ENCODE data around the gene MIEF2. TPM values are rescaled to one million over a fixed set of nuclear protein-coding genes. Genes with fewer than 3 reads are reported as not detected.

MIEF2 gene
- total RNA-seq, 2 experiments from 2014 or later, result 14.0 to 14.7 TPM

DNA sequence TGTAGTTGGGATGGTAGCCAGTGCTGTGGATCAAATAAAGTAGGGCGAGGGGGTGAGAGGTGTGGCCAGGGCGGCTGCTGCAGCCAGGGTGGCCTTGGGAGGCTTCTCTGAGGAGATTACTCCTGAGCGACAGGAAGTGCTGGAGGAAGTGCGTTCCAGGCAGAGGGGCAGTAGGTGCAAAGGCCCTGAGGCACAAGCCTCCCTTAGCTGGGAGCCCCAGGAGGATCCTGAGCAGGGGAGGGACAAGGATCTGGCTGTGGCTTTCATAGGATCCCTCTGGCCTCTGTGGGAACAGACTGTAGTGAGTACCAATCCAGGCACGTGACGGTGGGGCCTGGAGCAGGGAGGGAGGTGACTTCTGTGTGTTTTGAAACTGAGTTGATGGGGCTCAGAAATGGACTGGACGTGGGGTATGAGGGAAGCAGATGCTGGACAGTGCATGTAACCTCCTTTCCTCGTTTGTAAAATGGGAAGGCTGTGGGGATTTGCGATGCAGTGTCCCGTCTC, 32.2 kb upstream of the MIEF2 start:
- Mint-ChIP-seq H3K9me3 (no peaks in the 10 kb centered on the region), H3K4me3 (no peak overlapping the region), H3K27ac (peak overlapping the region; percentile 49), H3K27me3 (no peaks in the 10 kb centered on the region), H3K4me1 (peaks cover 17% of the 10 kb centered on the region), H3K36me3 (no peaks in the 10 kb centered on the region)
- POLR2A ChIA-PET, result no interaction called here
- DNase-seq (no peak), ATAC-seq (ENCODE audit: low read depth) (no peak)

DNA sequence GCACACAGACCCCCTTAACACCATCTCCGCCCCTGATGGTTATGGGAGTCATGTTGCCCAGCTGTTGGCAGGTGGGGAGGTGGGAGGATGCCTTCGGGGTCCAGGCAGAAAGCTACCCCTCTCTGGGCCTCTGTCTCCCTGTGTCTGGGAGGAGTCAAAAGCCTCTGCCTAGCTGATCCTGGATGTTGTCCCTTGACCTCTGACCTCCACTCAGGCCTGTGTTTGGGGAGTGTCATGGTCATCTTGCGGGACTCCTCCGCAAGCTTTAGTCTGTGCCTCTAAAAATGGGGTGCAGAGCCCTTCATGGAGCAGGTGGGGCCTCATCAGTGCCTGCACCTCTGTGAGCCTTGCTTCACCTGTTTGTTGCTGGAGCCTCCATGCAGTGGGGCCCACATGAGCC, 31.2 kb upstream of the MIEF2 start:
- no peak overlapping the region for H3K27ac Mint-ChIP-seq
- no peaks in the 10 kb centered on the region for H3K36me3 Mint-ChIP-seq
- POLR2A ChIA-PET, result interaction anchor here (0.8 kb wide), 1 partner anchor 8 kb away, joined by 3 read pairs; no protein-coding TSS in a partner anchor
- no peak overlapping the region for H3K4me3 Mint-ChIP-seq
- no peaks in the 10 kb centered on the region for H3K9me3 Mint-ChIP-seq
- H3K27me3 Mint-ChIP-seq, result no peaks in the 10 kb centered on the region
- DNase-seq, result no peak
- peaks cover 17% of the 10 kb centered on the region for H3K4me1 Mint-ChIP-seq
- no peak for ATAC-seq (ENCODE audit: low read depth)

DNA sequence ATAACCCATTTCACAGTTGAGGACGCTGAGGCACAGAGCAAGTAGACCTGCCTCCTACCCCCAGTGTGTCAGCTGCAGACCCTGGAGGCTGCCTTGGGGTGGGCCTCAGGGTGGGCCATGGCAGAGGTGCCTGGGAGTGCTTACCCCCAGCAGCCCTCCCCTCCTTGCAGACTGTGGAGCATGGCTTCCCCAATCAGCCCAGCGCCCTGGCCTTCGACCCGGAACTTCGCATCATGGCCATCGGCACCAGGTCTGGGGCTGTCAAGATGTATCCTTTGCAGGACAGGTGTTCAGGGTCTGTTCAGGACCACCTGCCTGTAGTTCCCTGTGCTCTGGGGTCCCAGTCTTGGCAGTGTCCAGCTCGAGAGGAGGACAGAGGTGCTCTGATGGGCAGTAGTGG, 30.7 kb upstream of the MIEF2 start:
- DNase-seq (no peak), ATAC-seq (ENCODE audit: low read depth) (no peak)
- no peaks in the 10 kb centered on the region for H3K9me3 Mint-ChIP-seq
- H3K36me3 Mint-ChIP-seq, result no peaks in the 10 kb centered on the region
- H3K4me1 Mint-ChIP-seq, result peaks cover 17% of the 10 kb centered on the region
- H3K27ac Mint-ChIP-seq, result no peak overlapping the region
- H3K4me3 Mint-ChIP-seq, result no peak overlapping the region
- POLR2A ChIA-PET, result interaction anchor here (0.8 kb wide), 1 partner anchor 8 kb away, joined by 3 read pairs; no protein-coding TSS in a partner anchor
- H3K27me3 Mint-ChIP-seq, result no peaks in the 10 kb centered on the region

DNA sequence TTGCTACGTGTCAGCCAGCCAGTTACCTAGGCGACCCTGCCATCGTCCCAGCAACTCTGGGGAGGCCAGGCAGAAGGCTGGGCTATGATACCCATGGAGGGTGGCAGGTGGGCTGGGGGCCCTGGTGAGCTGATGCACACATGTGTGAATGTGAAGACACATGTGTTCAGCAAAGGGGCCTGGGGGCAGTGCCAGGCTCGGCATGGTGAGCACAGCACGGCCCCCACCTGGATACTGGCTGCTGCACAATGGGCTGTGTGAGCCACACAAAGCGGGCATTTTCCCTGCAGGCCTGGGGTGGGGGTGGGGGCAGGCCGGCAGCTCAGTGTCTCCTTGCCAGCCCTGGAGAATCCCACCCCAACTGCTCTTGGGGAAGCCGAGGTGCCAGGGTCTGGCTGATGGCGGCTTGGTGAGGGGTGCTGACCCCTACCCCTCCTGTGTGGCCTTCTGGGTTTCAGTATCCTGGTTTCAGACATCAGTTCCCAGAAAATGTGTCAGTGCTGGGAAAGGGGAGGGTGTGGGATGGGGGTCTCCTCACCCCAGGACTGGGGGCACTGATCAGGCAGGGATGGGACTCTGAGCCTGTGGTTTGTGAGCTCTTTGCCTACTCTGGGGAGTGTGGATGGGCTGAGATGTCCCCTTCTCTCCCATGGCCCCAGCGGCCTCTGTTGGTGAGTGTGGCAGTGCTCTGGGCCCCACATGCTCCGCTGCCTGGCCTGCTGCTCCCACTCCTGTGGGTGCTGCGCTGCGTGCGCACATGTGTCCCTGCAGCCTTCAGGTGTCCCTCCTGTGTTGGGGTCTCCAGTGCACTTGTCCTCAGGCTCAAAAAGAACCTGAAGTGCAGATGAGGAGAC, 29.9 kb upstream of the MIEF2 start:
- Mint-ChIP-seq H3K27ac (no peak overlapping the region), H3K4me3 (no peak overlapping the region), H3K4me1 (peaks cover 17% of the 10 kb centered on the region), H3K36me3 (no peaks in the 10 kb centered on the region), H3K9me3 (no peaks in the 10 kb centered on the region), H3K27me3 (no peaks in the 10 kb centered on the region)
- POLR2A ChIA-PET, result no interaction called here
- ATAC-seq (ENCODE audit: low read depth) (no peak), DNase-seq (no peak)

DNA sequence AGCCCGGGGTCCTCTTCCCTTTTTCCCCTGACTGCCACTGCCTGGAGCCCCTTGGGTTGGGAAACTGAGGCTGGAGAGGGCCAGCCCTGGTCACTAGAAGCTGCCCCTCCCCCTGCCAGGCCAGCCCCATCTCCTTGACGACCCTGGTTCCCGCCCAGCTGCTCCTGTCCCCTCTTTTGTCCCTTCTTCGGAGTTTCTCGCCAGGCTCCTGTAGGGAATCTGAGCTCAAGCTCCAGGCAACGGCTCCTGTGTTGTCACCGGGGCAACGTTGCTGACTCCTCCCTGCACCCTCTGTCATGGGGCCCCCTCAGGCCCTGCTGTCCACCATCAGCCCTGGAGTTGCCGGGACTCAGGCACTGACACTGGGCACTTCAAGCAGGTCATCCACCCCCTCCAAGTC, 29.3 kb upstream of the MIEF2 start:
- Mint-ChIP-seq H3K4me1 (peaks cover 17% of the 10 kb centered on the region), H3K36me3 (no peaks in the 10 kb centered on the region), H3K27me3 (no peaks in the 10 kb centered on the region)

DNA sequence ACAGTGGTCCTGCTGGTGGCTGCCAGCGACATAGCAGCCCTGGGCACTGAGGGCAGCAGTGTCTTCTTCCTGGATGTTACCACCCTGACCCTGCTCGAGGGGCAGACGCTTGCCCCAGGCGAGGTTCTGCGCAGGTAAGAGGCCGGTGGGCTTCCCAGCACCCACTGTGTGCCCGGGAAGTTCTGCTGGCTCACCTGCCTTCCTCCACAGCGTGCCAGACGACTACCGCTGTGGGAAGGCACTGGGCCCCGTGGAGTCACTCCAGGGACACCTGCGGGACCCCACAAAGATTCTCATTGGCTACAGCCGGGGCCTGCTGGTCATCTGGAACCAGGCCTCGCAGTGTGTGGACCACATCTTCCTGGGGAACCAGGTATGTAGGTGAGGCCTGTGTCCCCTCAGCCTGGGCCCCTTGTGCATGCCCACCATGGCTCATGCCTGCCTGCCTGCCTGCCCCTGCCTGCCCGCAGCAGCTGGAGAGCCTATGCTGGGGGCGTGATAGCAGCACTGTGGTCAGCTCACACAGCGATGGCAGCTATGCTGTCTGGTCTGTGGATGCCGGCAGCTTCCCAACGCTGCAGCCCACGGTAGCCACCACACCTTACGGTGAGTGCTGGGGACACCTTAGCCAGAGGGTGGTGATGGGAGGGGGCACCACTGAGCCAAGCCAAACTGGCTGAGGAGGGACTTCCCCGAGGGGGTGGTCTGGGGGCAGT, 26.5 kb upstream of the MIEF2 start:
- ATAC-seq (ENCODE audit: low read depth) (no peak), DNase-seq (no peak)
- Mint-ChIP-seq H3K9me3 (no peaks in the 10 kb centered on the region), H3K27me3 (no peaks in the 10 kb centered on the region), H3K27ac (no peak overlapping the region), H3K4me1 (peaks cover 2% of the 10 kb centered on the region), H3K4me3 (no peak overlapping the region), H3K36me3 (no peaks in the 10 kb centered on the region)
- POLR2A ChIA-PET, result no interaction called here

More for the DNA sequence above, 29.3 kb upstream of the MIEF2 start:
- no peaks in the 10 kb centered on the region for H3K9me3 Mint-ChIP-seq
- no peak overlapping the region for H3K4me3 Mint-ChIP-seq
- POLR2A ChIA-PET, result no interaction called here
- no peak for ATAC-seq (ENCODE audit: low read depth)
- no peak overlapping the region for H3K27ac Mint-ChIP-seq
- DNase-seq, result no peak

DNA sequence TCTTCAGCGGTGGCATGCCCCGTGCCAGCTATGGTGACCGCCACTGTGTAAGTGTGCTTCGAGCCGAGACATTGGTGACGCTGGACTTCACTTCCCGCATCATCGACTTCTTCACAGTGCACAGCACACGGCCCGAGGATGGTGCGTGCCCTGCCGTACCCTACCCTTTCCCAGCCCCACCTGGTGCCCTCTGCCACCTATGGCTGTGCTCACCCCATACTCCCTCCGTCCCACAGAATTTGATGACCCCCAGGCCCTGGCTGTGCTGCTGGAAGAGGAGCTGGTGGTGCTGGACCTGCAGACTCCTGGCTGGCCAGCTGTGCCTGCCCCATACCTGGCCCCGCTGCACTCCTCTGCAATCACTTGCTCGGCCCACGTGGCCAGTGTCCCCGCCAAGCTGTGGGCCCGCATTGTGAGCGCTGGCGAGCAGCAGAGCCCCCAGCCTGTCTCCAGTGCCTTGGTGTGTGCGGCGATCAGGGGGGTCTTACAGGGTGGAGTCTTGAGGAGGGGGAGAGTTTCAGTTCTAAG, 25.5 kb upstream of the MIEF2 start:
- no peaks in the 10 kb centered on the region for H3K36me3 Mint-ChIP-seq
- POLR2A ChIA-PET, result no interaction called here
- no peaks in the 10 kb centered on the region for H3K27me3 Mint-ChIP-seq
- no peak for ATAC-seq (ENCODE audit: low read depth)
- no peak overlapping the region for H3K27ac Mint-ChIP-seq
- no peaks in the 10 kb centered on the region for H3K9me3 Mint-ChIP-seq
- no peak overlapping the region for H3K4me3 Mint-ChIP-seq
- DNase-seq, result no peak
- H3K4me1 Mint-ChIP-seq, result peaks cover 2% of the 10 kb centered on the region

DNA sequence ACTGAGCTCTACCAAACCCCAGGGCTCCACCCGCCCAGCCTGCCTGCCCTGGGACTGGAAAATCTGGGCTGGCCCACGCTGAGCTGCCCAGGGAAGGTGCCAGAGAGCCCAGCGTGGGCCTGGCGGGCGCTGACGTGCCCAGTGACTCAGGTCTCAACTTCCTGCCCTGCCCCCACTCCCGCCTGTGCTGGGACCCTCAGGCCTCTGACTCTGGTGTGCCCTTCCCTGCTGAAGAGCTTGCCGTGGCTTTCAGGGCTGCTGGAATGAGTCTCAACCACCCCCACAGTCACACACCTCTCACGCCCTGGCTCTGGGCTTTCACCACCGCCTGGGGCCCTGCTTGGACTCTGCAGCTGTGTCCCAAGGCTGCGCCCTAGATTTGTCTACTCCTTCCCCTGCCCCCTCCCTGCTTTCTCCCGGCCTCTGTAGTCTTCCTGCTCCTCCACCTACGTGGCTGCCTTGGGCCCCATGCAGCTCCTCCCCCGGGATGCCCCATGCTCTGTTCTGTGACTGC, 24.7 kb upstream of the MIEF2 start:
- Mint-ChIP-seq H3K4me1 (peaks cover 2% of the 10 kb centered on the region), H3K4me3 (no peak overlapping the region), H3K27me3 (no peaks in the 10 kb centered on the region), H3K9me3 (no peaks in the 10 kb centered on the region), H3K27ac (no peak overlapping the region), H3K36me3 (no peaks in the 10 kb centered on the region)
- no peak for DNase-seq
- ATAC-seq (ENCODE audit: low read depth), result no peak
- POLR2A ChIA-PET, result no interaction called here

DNA sequence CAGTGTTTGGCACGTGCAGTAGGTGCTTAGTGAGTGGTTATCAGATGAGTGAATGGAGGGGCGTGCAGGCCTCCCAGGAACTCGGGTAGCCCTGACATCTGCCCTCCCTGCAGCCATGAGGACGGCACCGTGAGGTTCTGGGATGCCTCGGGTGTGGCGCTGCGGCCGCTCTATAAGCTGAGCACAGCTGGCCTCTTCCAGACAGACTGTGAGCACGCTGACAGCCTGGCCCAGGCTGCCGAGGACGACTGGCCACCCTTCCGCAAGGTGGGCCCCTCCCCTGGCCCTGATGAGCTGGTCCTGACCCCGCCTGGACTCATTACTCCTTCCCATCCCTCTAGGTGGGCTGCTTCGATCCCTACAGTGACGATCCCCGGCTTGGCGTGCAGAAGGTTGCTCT, 24.0 kb upstream of the MIEF2 start:
- Mint-ChIP-seq H3K4me1 (peaks cover 2% of the 10 kb centered on the region), H3K27me3 (no peaks in the 10 kb centered on the region), H3K4me3 (no peak overlapping the region), H3K27ac (no peak overlapping the region), H3K36me3 (no peaks in the 10 kb centered on the region), H3K9me3 (no peaks in the 10 kb centered on the region)
- DNase-seq, result no peak
- POLR2A ChIA-PET, result interaction anchor here (0.8 kb wide), 1 partner anchor 28 kb away, joined by 3 read pairs; no protein-coding TSS in a partner anchor
- no peak for ATAC-seq (ENCODE audit: low read depth)

DNA sequence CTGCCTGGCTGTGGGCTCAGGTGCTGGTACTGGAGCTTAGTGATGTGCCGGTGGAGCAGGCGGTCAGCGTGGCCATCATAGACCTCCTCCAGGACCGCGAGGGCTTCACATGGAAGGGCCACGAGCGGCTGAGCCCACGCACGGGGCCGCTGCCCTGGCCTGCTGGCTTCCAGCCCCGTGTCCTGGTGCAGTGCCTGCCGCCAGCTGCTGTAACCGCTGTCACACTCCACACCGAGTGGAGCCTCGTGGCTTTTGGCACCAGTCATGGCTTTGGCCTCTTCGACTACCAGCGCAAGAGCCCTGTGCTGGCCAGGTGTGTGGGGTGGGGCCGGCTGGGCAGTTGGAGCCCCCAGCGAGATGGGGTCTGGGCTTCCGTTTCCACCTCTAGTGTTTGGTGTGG, 23.0 kb upstream of the MIEF2 start:
- POLR2A ChIA-PET, result interaction anchor here (0.8 to 1.1 kb wide), 2 partner anchors 8 to 27 kb away, joined by 3 read pairs; no protein-coding TSS in a partner anchor
- H3K27me3 Mint-ChIP-seq, result no peaks in the 10 kb centered on the region
- no peak for DNase-seq
- no peak for ATAC-seq (ENCODE audit: low read depth)
- H3K36me3 Mint-ChIP-seq, result no peaks in the 10 kb centered on the region
- H3K9me3 Mint-ChIP-seq, result no peaks in the 10 kb centered on the region
- H3K4me1 Mint-ChIP-seq, result peaks cover 2% of the 10 kb centered on the region
- H3K27ac Mint-ChIP-seq, result no peak overlapping the region
- no peak overlapping the region for H3K4me3 Mint-ChIP-seq

DNA sequence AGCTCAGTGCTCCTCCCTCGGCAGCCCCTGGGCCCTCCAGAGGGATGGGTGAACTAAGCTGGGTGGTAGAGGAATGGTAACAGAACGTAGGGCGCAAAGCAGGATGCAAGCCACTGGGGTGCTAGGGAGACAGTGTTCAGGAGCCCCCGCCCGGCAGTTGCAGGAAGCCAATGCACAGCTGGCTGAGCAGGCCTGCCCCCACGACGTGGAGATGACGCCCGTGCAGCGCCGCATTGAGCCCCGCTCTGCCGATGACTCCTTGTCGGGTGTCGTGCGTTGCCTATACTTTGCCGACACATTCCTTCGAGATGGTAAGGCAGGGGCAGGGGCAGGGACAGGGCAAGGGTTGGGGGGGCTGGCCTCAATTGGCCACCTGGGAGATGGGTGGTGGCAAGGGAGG, 22.2 kb upstream of the MIEF2 start:
- POLR2A ChIA-PET, result interaction anchor here (1.1 kb wide), 1 partner anchor 9 kb away, joined by 3 read pairs; no protein-coding TSS in a partner anchor
- no peak overlapping the region for H3K27ac Mint-ChIP-seq
- DNase-seq, result no peak
- ATAC-seq (ENCODE audit: low read depth), result no peak
- no peaks in the 10 kb centered on the region for H3K27me3 Mint-ChIP-seq
- H3K4me1 Mint-ChIP-seq, result peaks cover 2% of the 10 kb centered on the region
- H3K9me3 Mint-ChIP-seq, result no peaks in the 10 kb centered on the region
- no peak overlapping the region for H3K4me3 Mint-ChIP-seq
- H3K36me3 Mint-ChIP-seq, result no peaks in the 10 kb centered on the region

DNA sequence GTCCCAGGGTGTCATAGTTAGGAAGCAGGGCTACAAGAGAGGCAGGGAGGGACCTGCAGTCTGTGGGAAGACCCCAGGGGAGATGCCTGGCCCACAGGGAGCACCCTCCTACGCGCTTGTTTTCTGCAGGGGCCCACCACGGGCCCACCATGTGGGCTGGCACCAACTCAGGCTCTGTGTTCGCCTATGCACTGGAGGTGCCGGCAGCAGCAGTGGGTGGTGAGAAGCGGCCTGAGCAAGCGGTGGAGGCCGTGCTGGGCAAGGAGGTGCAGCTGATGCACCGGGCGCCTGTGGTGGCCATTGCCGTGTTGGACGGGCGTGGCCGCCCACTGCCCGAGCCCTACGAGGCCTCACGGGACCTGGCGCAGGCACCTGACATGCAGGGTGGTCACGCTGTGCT, 20.0 kb upstream of the MIEF2 start:
- peaks cover 3% of the 10 kb centered on the region for H3K4me1 Mint-ChIP-seq
- POLR2A ChIA-PET, result interaction anchor here (0.6 kb wide), 1 partner anchor 17 kb away, joined by 3 read pairs; no protein-coding TSS in a partner anchor
- H3K36me3 Mint-ChIP-seq, result peaks cover 3% of the 10 kb centered on the region
- H3K9me3 Mint-ChIP-seq, result no peaks in the 10 kb centered on the region
- H3K4me3 Mint-ChIP-seq, result no peak overlapping the region
- DNase-seq (no peak), ATAC-seq (ENCODE audit: low read depth) (no peak)
- H3K27me3 Mint-ChIP-seq, result no peaks in the 10 kb centered on the region
- no peak overlapping the region for H3K27ac Mint-ChIP-seq

DNA sequence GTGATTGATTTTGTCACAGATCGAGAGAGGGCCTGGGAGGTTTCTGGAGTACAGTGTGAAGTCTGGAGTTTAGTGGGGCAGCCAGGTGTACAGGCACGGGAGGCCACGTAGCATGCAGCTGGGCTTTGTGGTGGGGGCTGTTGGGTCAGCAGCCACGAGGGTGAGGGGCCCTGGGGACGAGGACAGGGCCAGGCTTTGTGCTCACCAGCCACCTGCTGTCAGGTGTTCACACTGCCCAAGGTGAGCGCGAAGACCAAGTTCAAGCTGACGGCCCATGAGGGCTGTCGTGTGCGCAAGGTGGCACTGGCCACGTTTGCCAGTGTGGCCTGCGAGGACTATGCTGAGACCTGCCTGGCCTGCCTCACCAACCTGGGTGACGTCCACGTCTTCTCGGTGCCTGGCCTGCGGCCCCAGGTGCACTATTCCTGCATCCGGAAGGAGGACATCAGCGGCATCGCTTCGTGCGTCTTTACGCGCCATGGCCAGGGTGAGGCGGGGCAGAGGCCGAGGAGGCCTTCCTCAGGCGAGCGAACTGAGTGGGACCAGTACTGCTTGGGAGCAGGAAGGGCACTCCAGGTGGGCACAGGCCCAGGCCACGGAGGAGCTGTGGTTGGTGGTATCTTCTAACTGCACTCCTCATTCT, 19.1 kb upstream of the MIEF2 start:
- ATAC-seq (ENCODE audit: low read depth), result no peak
- Mint-ChIP-seq H3K27me3 (no peaks in the 10 kb centered on the region), H3K4me3 (no peak overlapping the region), H3K9me3 (no peaks in the 10 kb centered on the region), H3K4me1 (peaks cover 1% of the 10 kb centered on the region), H3K36me3 (peaks cover 4% of the 10 kb centered on the region), H3K27ac (no peak overlapping the region)
- no peak for DNase-seq
- POLR2A ChIA-PET, result no interaction called here
